ENCODE results near the gene TPSAB1.

The TPSAB1 gene

GRCh38 chr16:1256874-1257322 is 16.4 kb downstream of the TPSAB1 start:
- no peak for TF ChIP-seq CTCF (IDR thresholded peaks at IDR 0.05; ENCODE audit: low read depth, low read length)
- H3K4me3 ChIP-seq (replicated peaks in 1 of 2; ENCODE audit: low read depth in 2 of 2, low read length in 2 of 2), result no peak overlapping the region
- DNase-seq (ENCODE audit: low read depth in 2 of 2), result no peak

- H3K4me3 ChIP-seq (replicated peaks in 1 of 2; ENCODE audit: low read depth in 2 of 2, low read length in 2 of 2), result no peak overlapping the region
- no peak for TF ChIP-seq CTCF (IDR thresholded peaks at IDR 0.05; ENCODE audit: low read depth, low read length)
- DNase-seq (ENCODE audit: low read depth in 2 of 2), result no peak
Measured at GRCh38 chr16:1257561-1258224, 17.2 kb downstream of the TPSAB1 start.

- DNase-seq (ENCODE audit: low read depth in 2 of 2), result no peak
- no peak overlapping the region for H3K4me3 ChIP-seq (replicated peaks in 1 of 2; ENCODE audit: low read depth in 2 of 2, low read length in 2 of 2)
- no peak for TF ChIP-seq CTCF (IDR thresholded peaks at IDR 0.05; ENCODE audit: low read depth, low read length)
Measured at GRCh38 chr16:1258225-1258600, 17.7 kb downstream of the TPSAB1 start.

- no peak for DNase-seq (ENCODE audit: low read depth in 2 of 2)
- H3K4me3 ChIP-seq (replicated peaks in 1 of 2; ENCODE audit: low read depth in 2 of 2, low read length in 2 of 2), result no peak overlapping the region
- TF ChIP-seq CTCF (IDR thresholded peaks at IDR 0.05; ENCODE audit: low read depth, low read length), result no peak
Measured at GRCh38 chr16:1258906-1259759, 18.6 kb downstream of the TPSAB1 start.

- no peak for TF ChIP-seq CTCF (IDR thresholded peaks at IDR 0.05; ENCODE audit: low read depth, low read length)
- H3K4me3 ChIP-seq (replicated peaks in 1 of 2; ENCODE audit: low read depth in 2 of 2, low read length in 2 of 2), result no peak overlapping the region
- no peak for DNase-seq (ENCODE audit: low read depth in 2 of 2)
Measured at GRCh38 chr16:1259760-1260068, 19.2 kb downstream of the TPSAB1 start.

GRCh38 chr16:1260101-1260680 is 19.7 kb downstream of the TPSAB1 start:
- H3K4me3 ChIP-seq (replicated peaks in 1 of 2; ENCODE audit: low read depth in 2 of 2, low read length in 2 of 2), result no peak overlapping the region
- DNase-seq (ENCODE audit: low read depth in 2 of 2), result no peak
- no peak for TF ChIP-seq CTCF (IDR thresholded peaks at IDR 0.05; ENCODE audit: low read depth, low read length)
